Panc1 (cell line): ENCODE results near the gene ADAMTS2.

Experiments
- CTCF ChIP-seq: fragments of 450-650 bp; IDR thresholded peaks from 2 replicates; pipeline ENCODE4 v1.5.1; 2017; ENCODE audit warnings: mild to moderate bottlenecking
- POLR2AphosphoS5 ChIP-seq: IDR thresholded peaks from 2 replicates; pipeline ENCODE4 v1.6.1; 2012; ENCODE audit warnings: mild to moderate bottlenecking, low read depth, low read length, moderate library complexity
- REST ChIP-seq, 2 experiments: IDR thresholded peaks; 2 replicates each; pipeline ENCODE4 v1.6.1; 2011 to 2012; ENCODE audit warnings: low read depth in 2 of 2, control low read depth in 1 of 2, low read length in 1 of 2, mild to moderate bottlenecking in 1 of 2, moderate library complexity in 1 of 2; ENCODE audit not compliant: insufficient read depth in 1 of 2
- SIN3A ChIP-seq: IDR thresholded peaks from 2 replicates; pipeline ENCODE4 v1.6.1; 2012; ENCODE audit warnings: low read depth, mild to moderate bottlenecking, low read length, moderate library complexity, borderline replicate concordance; ENCODE audit not compliant: insufficient read depth
- TCF7L2 ChIP-seq: IDR thresholded peaks from 2 replicates; pipeline ENCODE4 v1.6.1; 2011; ENCODE audit warnings: mild to moderate bottlenecking, low read depth, low read length, inconsistent platforms

DNA sequence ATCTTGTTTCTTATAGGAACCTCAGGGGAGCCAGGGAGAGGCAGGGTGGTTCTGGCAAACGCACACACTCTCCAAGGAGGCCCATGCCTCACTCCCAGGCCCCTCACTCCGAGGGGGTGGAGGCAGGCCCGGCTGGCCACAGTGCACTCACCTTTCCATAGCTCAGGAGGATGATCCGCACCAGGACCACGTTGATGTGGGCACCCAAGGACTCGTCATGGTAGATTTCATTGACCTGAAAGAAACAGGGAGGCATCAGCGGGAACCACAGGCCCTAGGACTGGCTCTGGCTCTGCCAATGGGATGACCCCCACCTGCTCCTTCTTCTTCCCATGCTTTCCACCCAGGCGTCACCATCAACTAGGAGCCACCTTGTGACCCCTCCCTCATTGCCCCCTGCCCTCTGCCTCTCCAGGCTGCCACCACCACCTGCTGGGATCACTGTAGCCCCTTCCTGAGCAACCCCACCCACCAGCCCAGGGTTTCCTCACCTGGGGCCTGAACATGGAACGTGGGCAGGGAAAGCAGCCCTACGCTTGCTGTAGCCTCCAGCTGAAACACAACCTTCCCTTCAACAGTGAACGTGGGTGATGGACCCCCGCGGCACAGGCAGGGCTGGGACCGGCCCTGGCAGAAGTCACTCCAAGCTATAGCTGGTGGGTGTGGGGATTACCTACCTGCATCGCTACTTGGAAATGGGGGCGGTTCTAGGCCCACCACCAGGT lies 164.2 kb downstream of the ADAMTS2 start:
- TF ChIP-seq CTCF: no peak
- TF ChIP-seq SIN3A: no peak
- TF ChIP-seq POLR2AphosphoS5: no peak
- TF ChIP-seq REST (IDR thresholded peaks at IDR 0.05; ENCODE audit: insufficient read depth in 1 of 2, low read depth in 2 of 2, low read length in 1 of 2): no peak
- TF ChIP-seq TCF7L2: no peak
